Measurements from ENCODE around the gene SRSF4. TPM values are rescaled to one million over a fixed set of nuclear protein-coding genes. Genes with fewer than 3 reads are reported as not detected.

Gene SRSF4
- total and polyA plus RNA-seq, 10 of the 15 experiments (the other 5 are each of a cell fraction or from before 2014, with no cell fraction given) = 17.2 to 107 (median 78.6) TPM

GRCh38 chr1:29142714-29143113 is 39.0 kb downstream of the SRSF4 start:
- intact Hi-C loops (cut with micrococcal nuclease; ENCODE audit: unreplicated experiment) (no loop called here), in situ Hi-C loops (cut with MboI) (no loop called here)
- Histone ChIP-seq H3K36me3 (ENCODE audit: control insufficient read depth in 2 of 2, insufficient read depth in 2 of 2, low read length in 1 of 2) (peaks cover 4 to 15% of the 10 kb centered on the region in 2 experiments), H2AFZ (ENCODE audit: control insufficient read depth, low read depth, low read length) (no peak overlapping the region), H3K9me3 (replicated peaks; ENCODE audit: control insufficient read depth, insufficient read depth, low read length) (no peaks in the 10 kb centered on the region), H3K79me2 (ENCODE audit: control insufficient read depth, insufficient read depth, low read length) (no peaks in the 10 kb centered on the region), H3K4me1 (ENCODE audit: control insufficient read depth, insufficient read depth, low read length) (no peaks in the 10 kb centered on the region), H3K27me3 (replicated peaks in 1 of 2; ENCODE audit: control insufficient read depth in 2 of 2, insufficient read depth in 2 of 2, low read length in 1 of 2) (no peaks in the 10 kb centered on the region), H3K4me2 (ENCODE audit: control insufficient read depth, insufficient read depth) (no peak overlapping the region), H3K9ac (ENCODE audit: control insufficient read depth, insufficient read depth, low read length) (no peak overlapping the region), H3K4me3 (no peak overlapping the region), H3K27ac (ENCODE audit: control insufficient read depth, insufficient read depth) (no peak overlapping the region), H4K20me1 (ENCODE audit: control insufficient read depth, insufficient read depth) (no peaks in the 10 kb centered on the region)
- ChIA-PET POLR2A (no interaction called here), RAD21 (ENCODE audit: unreplicated experiment) (no interaction called here), SMC1A (ENCODE audit: uncharacterized antibody, unreplicated experiment) (no interaction called here), CTCF (interaction anchor here (1.0 to 1.2 kb wide), 2 partner anchors 13 to 261 kb away, joined by 3 read pairs; no protein-coding TSS in a partner anchor)
- whole genome bisulfite sequencing (ENCODE audit: insufficient coverage, insufficient replicate concordance, low lambda C conversion rate, missing lambda C conversion rate) = 51% methylated on average over 2 of the region's 2 CpGs
- no peak for ATAC-seq
- no TSS peak for BruUV-seq (replicated peaks)
- TF ChIP-seq MTA2 (IDR thresholded peaks at IDR 0.05; ENCODE audit: low read depth) (no peak), HDGF (IDR thresholded peaks at IDR 0.05) (no peak), POLR2A (IDR thresholded peaks at IDR 0.05; ENCODE audit: low read depth, low read length) (no peak), MAX (IDR thresholded peaks at IDR 0.05; ENCODE audit: low read depth, low read length) (no peak)
- no peak for DNase-seq (ENCODE audit: low read depth, low spot score)
- no peak for FAIRE-seq

- WGBS (ENCODE audit: insufficient coverage, insufficient replicate concordance, low lambda C conversion rate, missing lambda C conversion rate) = 68% methylated on average over 14 of the region's 14 CpGs
- TF ChIP-seq CHD1 (IDR thresholded peaks at IDR 0.05; ENCODE audit: low read depth, low read length) (no peak), CHD4 (IDR thresholded peaks at IDR 0.05) (no peak), NRF1 (conservative IDR thresholded peaks at IDR 0.05; ENCODE audit: low read depth, low read length) (no peak), SKIL (IDR thresholded peaks at IDR 0.05; ENCODE audit: low read depth, poor library complexity, severe bottlenecking) (no peak), YY1 (IDR thresholded peaks at IDR 0.05; ENCODE audit: low read depth, low read length) (no peak), IRF5 (IDR thresholded peaks at IDR 0.05; ENCODE audit: borderline replicate concordance) (no peak), HCFC1 (IDR thresholded peaks at IDR 0.05; ENCODE audit: low read length) (no peak), SIX5 (IDR thresholded peaks at IDR 0.05; ENCODE audit: low read depth, low read length, severe bottlenecking) (no peak), SIN3A (IDR thresholded peaks at IDR 0.05; ENCODE audit: low read depth, low read length) (no peak), IKZF1 (conservative IDR thresholded peaks at IDR 0.05) (no peak), POU2F2 (IDR thresholded peaks at IDR 0.05; ENCODE audit: borderline replicate concordance, low read depth, low read length) (no peak), IRF3 (IDR thresholded peaks at IDR 0.05) (no peak)
These were observed 45.2 kb downstream of the SRSF4 start for GRCh38 chr1:29136391-29136915.

More at GRCh38 chr1:29136391-29136915, 45.2 kb downstream of the SRSF4 start:
- no peaks in the 10 kb centered on the region for H3K79me2 ChIP-seq (ENCODE audit: control insufficient read depth, insufficient read depth, low read length)
- ChIA-PET POLR2A (no interaction called here), RAD21 (ENCODE audit: unreplicated experiment) (no interaction called here), CTCF (no interaction called here), SMC1A (ENCODE audit: uncharacterized antibody, unreplicated experiment) (no interaction called here)
- H3K36me3 ChIP-seq (ENCODE audit: control insufficient read depth in 2 of 2, insufficient read depth in 2 of 2, low read length in 1 of 2) = no peaks in the 10 kb centered on the region
- no peak for DNase-seq (ENCODE audit: low read depth, low spot score)
- in situ Hi-C loops (cut with MboI) = no loop called here
- intact Hi-C loops (cut with micrococcal nuclease; ENCODE audit: unreplicated experiment) = no loop called here
- no peak for FAIRE-seq
- no peak overlapping the region for H3K4me2 ChIP-seq (ENCODE audit: control insufficient read depth, insufficient read depth)
- H2AFZ ChIP-seq (ENCODE audit: control insufficient read depth, low read depth, low read length) = no peak overlapping the region
- H3K27me3 ChIP-seq (replicated peaks in 1 of 2; ENCODE audit: control insufficient read depth in 2 of 2, insufficient read depth in 2 of 2, low read length in 1 of 2) = no peaks in the 10 kb centered on the region
- no peaks in the 10 kb centered on the region for H3K9me3 ChIP-seq (replicated peaks; ENCODE audit: control insufficient read depth, insufficient read depth, low read length)
- H3K9ac ChIP-seq (ENCODE audit: control insufficient read depth, insufficient read depth, low read length) = no peak overlapping the region
- H3K27ac ChIP-seq (ENCODE audit: control insufficient read depth, insufficient read depth) = no peak overlapping the region
- no peaks in the 10 kb centered on the region for H3K4me1 ChIP-seq (ENCODE audit: control insufficient read depth, insufficient read depth, low read length)
- no TSS peak for BruUV-seq (replicated peaks)
- ATAC-seq = no peak
- H3K4me3 ChIP-seq = no peak overlapping the region
- H4K20me1 ChIP-seq (ENCODE audit: control insufficient read depth, insufficient read depth) = no peaks in the 10 kb centered on the region

All from GM12878 (cell line).